H9 (cell line): Measurements from ENCODE around the gene MIER2. TPM values are rescaled to one million over a fixed set of nuclear protein-coding genes. Genes with fewer than 3 reads are reported as not detected.

ENCODE experiments used
- DNase-seq: peaks from one replicate; pipeline ENCODE4 v3.0.0-alpha.2; 2017
- H2AFZ ChIP-seq: one replicate; pipeline ENCODE4 v1.6.1; 2013; ENCODE audit warnings: mild to moderate bottlenecking, low read length, control low read depth, moderate library complexity
- H2AK5ac ChIP-seq: 2 replicates; pipeline ENCODE4 v1.6.1; 2013; ENCODE audit warnings: low read length, control low read depth, mixed read lengths; ENCODE audit not compliant: insufficient read length
- H2BK120ac ChIP-seq: one replicate; pipeline ENCODE4 v1.6.1; 2013; ENCODE audit warnings: low read depth, mild to moderate bottlenecking, low read length, control low read depth, inconsistent platforms; ENCODE audit not compliant: poor library complexity, severe bottlenecking
- H2BK12ac ChIP-seq: 2 replicates; pipeline ENCODE4 v1.6.1; 2013; ENCODE audit warnings: low read length, control low read depth, mixed read lengths, low read depth; ENCODE audit not compliant: insufficient read length
- H2BK15ac ChIP-seq: 2 replicates; pipeline ENCODE4 v1.6.1; 2013; ENCODE audit warnings: low read depth, low read length, control low read depth
- H2BK20ac ChIP-seq: one replicate; pipeline ENCODE4 v1.6.1; 2013; ENCODE audit warnings: low read depth, mild to moderate bottlenecking, low read length, control low read depth, inconsistent platforms; ENCODE audit not compliant: poor library complexity, severe bottlenecking
- H2BK5ac ChIP-seq: 2 replicates; pipeline ENCODE4 v1.6.1; 2013; ENCODE audit warnings: low read length, control low read depth, mixed read lengths; ENCODE audit not compliant: insufficient read length
- H3K14ac ChIP-seq: 2 replicates; pipeline ENCODE4 v1.6.1; 2013; ENCODE audit warnings: low read length, control low read depth; ENCODE audit not compliant: insufficient read depth
- H3K18ac ChIP-seq: 2 replicates; pipeline ENCODE4 v1.6.1; 2013; ENCODE audit warnings: low read depth, mild to moderate bottlenecking, mixed read lengths, low read length, control low read depth; ENCODE audit not compliant: insufficient read length
- H3K23ac ChIP-seq: 2 replicates; pipeline ENCODE4 v1.6.1; 2013; ENCODE audit warnings: low read length, control low read depth, mixed read lengths, low read depth; ENCODE audit not compliant: insufficient read length
- H3K23me2 ChIP-seq: 2 replicates; pipeline ENCODE4 v1.6.1; 2013; ENCODE audit warnings: low read depth, mild to moderate bottlenecking, mixed read lengths, low read length, control low read depth; ENCODE audit not compliant: insufficient read length, poor library complexity, severe bottlenecking
- H3K27ac ChIP-seq: 2 replicates; pipeline ENCODE4 v1.5.1; 2013; ENCODE audit warnings: low read length, control low read depth, mixed read lengths, low read depth; ENCODE audit not compliant: insufficient read length
- H3K27me3 ChIP-seq: 2 replicates; pipeline ENCODE4 v1.6.1; 2013; ENCODE audit warnings: low read length, control low read depth, inconsistent platforms; ENCODE audit not compliant: insufficient read depth
- H3K4ac ChIP-seq: 2 replicates; pipeline ENCODE4 v1.6.1; 2013; ENCODE audit warnings: low read depth, mild to moderate bottlenecking, control low read depth, inconsistent platforms, low read length, moderate library complexity
- H3K4me1 ChIP-seq: 2 replicates; pipeline ENCODE4 v1.6.1; 2013; ENCODE audit warnings: low read length, control low read depth, inconsistent platforms; ENCODE audit not compliant: insufficient read depth
- H3K4me2 ChIP-seq: 2 replicates; pipeline ENCODE4 v1.6.1; 2013; ENCODE audit warnings: low read length, control low read depth, mixed read lengths; ENCODE audit not compliant: insufficient read length, insufficient read depth
- H3K56ac ChIP-seq: 2 replicates; pipeline ENCODE4 v1.6.1; 2013; ENCODE audit warnings: low read depth, mild to moderate bottlenecking, mixed read lengths, low read length, control low read depth; ENCODE audit not compliant: insufficient read length
- H3K79me1 ChIP-seq: 2 replicates; pipeline ENCODE4 v1.6.1; 2013; ENCODE audit warnings: low read depth, mild to moderate bottlenecking, moderate library complexity, low read length, control low read depth, inconsistent platforms; ENCODE audit not compliant: insufficient read depth, poor library complexity, severe bottlenecking
- H3K79me2 ChIP-seq: 2 replicates; pipeline ENCODE4 v1.6.1; 2013; ENCODE audit warnings: low read length, control low read depth, inconsistent platforms; ENCODE audit not compliant: insufficient read depth
- H3K9ac ChIP-seq: 2 replicates; pipeline ENCODE4 v1.6.1; 2013; ENCODE audit warnings: low read length, control low read depth, mixed read lengths; ENCODE audit not compliant: insufficient read length; ENCODE audit errors: extremely low read depth
- H3K9me3 ChIP-seq: one replicate; pipeline ENCODE4 v1.6.1; 2013; ENCODE audit warnings: low read depth, low read length, inconsistent platforms; ENCODE audit not compliant: control insufficient read depth
- H3T11ph ChIP-seq: one replicate; pipeline ENCODE4 v1.6.1; 2013; ENCODE audit warnings: mild to moderate bottlenecking, low read length, control low read depth, inconsistent platforms
- H4K20me1 ChIP-seq: one replicate; pipeline ENCODE4 v1.6.1; 2013; ENCODE audit not compliant: control insufficient read depth, insufficient read length, insufficient read depth
- H4K5ac ChIP-seq: 2 replicates; pipeline ENCODE4 v1.6.1; 2013; ENCODE audit warnings: low read depth, mild to moderate bottlenecking, mixed read lengths, low read length, control low read depth; ENCODE audit not compliant: insufficient read length
- H4K8ac ChIP-seq: replicated peaks from 2 replicates; pipeline ENCODE4 v1.6.1; 2013; ENCODE audit warnings: low read length, control low read depth, mixed read lengths, low read depth; ENCODE audit not compliant: insufficient read length
- H4K91ac ChIP-seq: 2 replicates; pipeline ENCODE4 v1.6.1; 2013; ENCODE audit warnings: low read depth, mild to moderate bottlenecking, moderate library complexity, mixed read lengths, low read length, control low read depth; ENCODE audit not compliant: insufficient read length
- H3K27ac Mint-ChIP-seq, 3 experiments: 2 replicates in 2 of 3; 3 replicates in 1 of 3; pipeline ENCODE4 v1.8.0; 2020 to 2021; ENCODE audit warnings: mixed read lengths in 3 of 3, mild to moderate bottlenecking in 1 of 3, moderate library complexity in 1 of 3
- H3K27me3 Mint-ChIP-seq: 2 replicates; pipeline ENCODE4 v1.8.0; 2021; ENCODE audit warnings: low read depth, mild to moderate bottlenecking, moderate library complexity, mixed read lengths
- H3K36me3 Mint-ChIP-seq, 3 experiments: 2 replicates in 2 of 3; 3 replicates in 1 of 3; pipeline ENCODE4 v1.8.0; 2020 to 2021; ENCODE audit warnings: low read depth in 3 of 3, mixed read lengths in 3 of 3; ENCODE audit not compliant: insufficient read depth in 1 of 3
- H3K4me1 Mint-ChIP-seq, 2 experiments: 2 replicates each; pipeline ENCODE4 v1.8.0; 2020; ENCODE audit warnings: mixed read lengths in 2 of 2
- H3K4me3 Mint-ChIP-seq, 2 experiments: 2 replicates in 1 of 2; 3 replicates in 1 of 2; pipeline ENCODE4 v1.8.0; 2020 to 2021; ENCODE audit warnings: mild to moderate bottlenecking in 2 of 2, mixed read lengths in 2 of 2, moderate library complexity in 1 of 2
- H3K9me3 Mint-ChIP-seq, 2 experiments: 2 replicates in 1 of 2; 3 replicates in 1 of 2; pipeline ENCODE4 v1.8.0; 2020; ENCODE audit warnings: mild to moderate bottlenecking in 2 of 2, mixed read lengths in 2 of 2, moderate library complexity in 1 of 2
- CTCF ChIP-seq: fragments of 200-600 bp; sonication (generic); conservative IDR thresholded peaks from 3 replicates; pipeline ENCODE4 v1.8.0; 2021; ENCODE audit warnings: antibody characterized with exemption, mild to moderate bottlenecking
- WGBS: extraction: QIAGEN DNeasy Blood & Tissue Kit; methylation state at CpG from one replicate; pipeline ENCODE4 v1.1.7; 2013; ENCODE audit warnings: missing lambda C conversion rate, low lambda C conversion rate, mixed read lengths; ENCODE audit not compliant: insufficient read length; ENCODE audit errors: extremely low coverage; 5-methylcytosine and 5-hydroxymethylcytosine counted together
- total RNA-seq: library from RNA; stranded (reverse); gene quantifications from 2 replicates; pipeline ENCODE4 v1.2.1, GENCODE V29; 2021

The MIER2 gene
- total RNA-seq, 1 experiment from 2014 or later = 60.5 TPM

- H3K27me3 ChIP-seq = no peaks in the 10 kb centered on the region
- Mint-ChIP-seq H3K4me3 (no peak overlapping the region; a peak in 1 of 5 replicates), H3K4me1 (peaks cover 31 to 33% of the 10 kb centered on the region in 2 experiments), H3K27me3 (peaks cover 35% of the 10 kb centered on the region), H3K27ac (peak overlapping the region in 1 of 3 experiments; percentile 50; a peak in 2 of 7 replicates), H3K36me3 (peaks cover 3 to 13% (median 10%) of the 10 kb centered on the region in 3 experiments; a peak in 5 of 7 replicates), H3K9me3 (peaks cover 27 to 34% of the 10 kb centered on the region in 2 experiments)
- H4K91ac ChIP-seq = no peak overlapping the region
- no peak overlapping the region for H3K14ac ChIP-seq
- no peak overlapping the region for H2BK12ac ChIP-seq
- no peak overlapping the region for H3K56ac ChIP-seq
- H3K9me3 ChIP-seq = peaks cover 10% of the 10 kb centered on the region
- no peak overlapping the region for H2BK5ac ChIP-seq
- H3K4me1 ChIP-seq = no peaks in the 10 kb centered on the region
- H3K23ac ChIP-seq = no peak overlapping the region
- no peaks in the 10 kb centered on the region for H3K79me2 ChIP-seq
- no peak overlapping the region for H3K18ac ChIP-seq
- H4K8ac ChIP-seq = no peak overlapping the region
- no peaks in the 10 kb centered on the region for H3K23me2 ChIP-seq
- no peak overlapping the region for H3K4ac ChIP-seq
- WGBS = no CpG with 5 or more reads among the region's 30 CpGs
- H2AFZ ChIP-seq = no peak overlapping the region
- TF ChIP-seq CTCF = no peak
- H3K4me2 ChIP-seq = no peak overlapping the region
- no peak overlapping the region for H2BK20ac ChIP-seq
- H4K20me1 ChIP-seq = no peaks in the 10 kb centered on the region
- no peak overlapping the region for H3K9ac ChIP-seq
- no peak overlapping the region for H3T11ph ChIP-seq
- no peaks in the 10 kb centered on the region for H3K79me1 ChIP-seq
- H2AK5ac ChIP-seq = no peak overlapping the region
- no peak overlapping the region for H2BK15ac ChIP-seq
- H4K5ac ChIP-seq = no peak overlapping the region
- H2BK120ac ChIP-seq = no peak overlapping the region
- no peak overlapping the region for H3K27ac ChIP-seq
- no peak for DNase-seq
Observed at GRCh38 chr19:391726-392374, 47.3 kb upstream of the MIER2 start.
